T-helper 2 cell (primary cell): ENCODE measurements around the gene CCDC106.
A peak's percentile ranks its signal among the peaks of the same experiment; 100 is the strongest.

ENCODE experiments used
- DNase-seq, 5 experiments: peaks; one replicate each; pipeline versions ENCODE4 v3.0.0 to v3.0.0-alpha.2; 2012 to 2022
- total RNA-seq, 2 donors: gene quantifications; one replicate each; lab custom pipeline; 2026; lab: John Stamatoyannopoulos, UW

CCDC106 gene
- 0.62 to 2.1 reads per million in 2 donors for total RNA-seq

- DNase-seq, result peak in 1 of 5 experiments; percentile 60
These were observed at the start of gene CCDC106 for GRCh38 chr19:55647732-55648584. TSS of gene CCDC106 (plus strand) at chr19:55648212. CDS start at chr19:55649047, 835 bp downstream.

GRCh38 chr19:55598719-55599467 lies 49.1 kb upstream of the CCDC106 start:
- DNase-seq, result peak; percentile 83 to 95 (median 90)

- DNase-seq, result peak; percentile 87 to 99 (median 95)
These were observed 48.6 kb upstream of the CCDC106 start, which contains the start of gene FIZ1 for GRCh38 chr19:55599468-55599841. TSS of gene FIZ1 (minus strand) at chr19:55599517. CDS start at chr19:55597865, 1,652 bp downstream.

GRCh38 chr19:55599842-55600661 lies 48.0 kb upstream of the CCDC106 start, which contains the start of gene ZNF524:
TSS of gene ZNF524 (plus strand) at chr19:55600288. CDS start at chr19:55602113, 1,825 bp downstream.
- peak; percentile 68 to 94 (median 79) for DNase-seq

- DNase-seq, result no peak
These were observed 47.4 kb upstream of the CCDC106 start for GRCh38 chr19:55600662-55601028.

GRCh38 chr19:55601084-55601483 lies 46.9 kb upstream of the CCDC106 start:
- DNase-seq, result no peak

GRCh38 chr19:55602104-55603001 lies 45.7 kb upstream of the CCDC106 start:
- DNase-seq, result no peak

GRCh38 chr19:55603115-55603514 lies 44.9 kb upstream of the CCDC106 start:
- no peak for DNase-seq

- no peak for DNase-seq
These were observed 44.3 kb upstream of the CCDC106 start for GRCh38 chr19:55603581-55604292.

- DNase-seq, result peak; percentile 97 to 99 (median 98)
These were observed 42.8 kb upstream of the CCDC106 start for GRCh38 chr19:55605207-55605636.

- peak; percentile 45 to 71 (median 59) for DNase-seq
These were observed 42.2 kb upstream of the CCDC106 start, which contains the start of gene ZNF865 for GRCh38 chr19:55605637-55606470. TSS of gene ZNF865 (plus strand) at chr19:55605647. CDS start at chr19:55613619, 7,972 bp downstream.

GRCh38 chr19:55606471-55606787 lies 41.6 kb upstream of the CCDC106 start:
- no peak for DNase-seq

GRCh38 chr19:55606817-55607216 lies 41.2 kb upstream of the CCDC106 start:
- DNase-seq, result no peak

- no peak for DNase-seq
These were observed 38.7 kb upstream of the CCDC106 start for GRCh38 chr19:55609326-55609725.

GRCh38 chr19:55611300-55611982 lies 36.6 kb upstream of the CCDC106 start:
- DNase-seq, result no peak

GRCh38 chr19:55611983-55612645 lies 35.9 kb upstream of the CCDC106 start:
- no peak for DNase-seq

- no peak for DNase-seq
These were observed 34.6 kb upstream of the CCDC106 start for GRCh38 chr19:55613396-55613795.

GRCh38 chr19:55613930-55614710 lies 33.9 kb upstream of the CCDC106 start:
- no peak for DNase-seq
